IMR-90 (cell line): ENCODE data around the gene TWIST2. TPM values are rescaled to one million over a fixed set of nuclear protein-coding genes. Genes with fewer than 3 reads are reported as not detected.

Source experiments
- ATAC-seq: fragments of 200-7000 bp; cut with Tn5 transposase; 2 replicates; pipeline ENCODE4 v1.9.1; 2020; ENCODE audit warnings: low read depth, mild to moderate bottlenecking, moderate library complexity
- BruUV-seq: library from RNA; stranded (reverse); fragments of 400-500 nt; replicated peaks from 2 replicates; lab custom pipeline; 2021; lab: Mats Ljungman, UMichigan
- CTCF ChIA-PET: fragments of 300-600 bp; formaldehyde crosslinking; extraction: SDS; loops from one replicate; lab custom pipeline; 2021; ENCODE audit warnings: antibody characterized with exemption; lab: Yijun Ruan, JAX
- POLR2A ChIA-PET: fragments of 300-600 bp; sonication (Branson Sonifier 250); formaldehyde crosslinking; loops from one replicate; lab custom pipeline; 2022; ENCODE audit warnings: antibody characterized with exemption; ENCODE audit not compliant: unreplicated experiment; lab: Charles Lee
- DNase-seq: peaks from one replicate; pipeline ENCODE4 v3.0.0; 2013
- H2AFZ ChIP-seq: replicated peaks from 2 replicates; pipeline ENCODE3; 2013; ENCODE audit warnings: low read length, mild to moderate bottlenecking; ENCODE audit not compliant: poor library complexity
- H2AK5ac ChIP-seq: 2 replicates; pipeline ENCODE4 v1.6.1; 2013; ENCODE audit warnings: low read depth, low read length, inconsistent platforms
- H2AK9ac ChIP-seq: replicated peaks from 2 replicates; pipeline ENCODE3; 2013; ENCODE audit warnings: mild to moderate bottlenecking, low read depth, low read length, moderate library complexity; ENCODE audit not compliant: poor library complexity
- H2BK120ac ChIP-seq: 2 replicates; pipeline ENCODE4 v1.6.1; 2013; ENCODE audit warnings: low read depth, low read length, inconsistent platforms
- H2BK15ac ChIP-seq: 3 replicates; pipeline ENCODE4 v1.6.1; 2013; ENCODE audit warnings: low read depth, low read length, inconsistent platforms
- H2BK20ac ChIP-seq: 2 replicates; pipeline ENCODE4 v1.6.1; 2013; ENCODE audit warnings: low read depth, mild to moderate bottlenecking, inconsistent platforms, low read length, moderate library complexity
- H2BK5ac ChIP-seq: 2 replicates; pipeline ENCODE4 v1.6.1; 2013; ENCODE audit warnings: mild to moderate bottlenecking, low read depth, low read length, inconsistent platforms; ENCODE audit not compliant: poor library complexity, severe bottlenecking
- H3K14ac ChIP-seq: replicated peaks from 2 replicates; pipeline ENCODE4 v1.6.1; 2013; ENCODE audit warnings: low read depth, low read length, inconsistent platforms
- H3K18ac ChIP-seq: 2 replicates; pipeline ENCODE4 v1.6.1; 2013; ENCODE audit warnings: low read depth, low read length, control low read depth
- H3K23ac ChIP-seq: 2 replicates; pipeline ENCODE4 v1.6.1; 2013; ENCODE audit warnings: low read depth, low read length, inconsistent platforms
- H3K27ac ChIP-seq: 2 replicates; pipeline ENCODE4 v1.5.1; 2013; ENCODE audit warnings: mild to moderate bottlenecking, control low read depth, low read length; ENCODE audit not compliant: insufficient read depth
- H3K27me3 ChIP-seq: 2 replicates; pipeline ENCODE4 v1.6.1; 2013; ENCODE audit warnings: low read length; ENCODE audit not compliant: control insufficient read depth, insufficient read depth
- H3K36me3 ChIP-seq: 2 replicates; pipeline ENCODE4 v1.6.1; 2013; ENCODE audit warnings: low read length, mixed read lengths; ENCODE audit not compliant: control insufficient read depth, insufficient read depth
- H3K4ac ChIP-seq: 2 replicates; pipeline ENCODE4 v1.6.1; 2013; ENCODE audit warnings: low read depth, low read length, inconsistent platforms
- H3K4me1 ChIP-seq: 2 replicates; pipeline ENCODE4 v1.6.1; 2013; ENCODE audit warnings: low read length, mixed read lengths; ENCODE audit not compliant: control insufficient read depth, insufficient read depth
- H3K4me2 ChIP-seq: 2 replicates; pipeline ENCODE4 v1.6.1; 2013; ENCODE audit warnings: low read depth, mild to moderate bottlenecking, control low read depth, low read length, moderate library complexity
- H3K4me3 ChIP-seq: 2 replicates; pipeline ENCODE4 v1.5.1; 2013; ENCODE audit warnings: low read depth, mild to moderate bottlenecking, control low read depth, low read length, moderate library complexity; ENCODE audit not compliant: insufficient read depth
- H3K56ac ChIP-seq: 2 replicates; pipeline ENCODE4 v1.6.1; 2013; ENCODE audit warnings: low read length, inconsistent platforms; ENCODE audit not compliant: insufficient read depth; ENCODE audit errors: extremely low read depth
- H3K79me1 ChIP-seq, 2 experiments: 2 replicates each; pipeline ENCODE4 v1.6.1; 2013; ENCODE audit warnings: low read length in 2 of 2, inconsistent platforms in 1 of 2, low read depth in 1 of 2
- H3K9ac ChIP-seq: 2 replicates; pipeline ENCODE4 v1.6.1; 2013; ENCODE audit warnings: low read depth, low read length, control low read depth
- H3K9me1 ChIP-seq: 2 replicates; pipeline ENCODE4 v1.6.1; 2013; ENCODE audit warnings: low read length, inconsistent platforms; ENCODE audit not compliant: insufficient read depth
- H3K9me3 ChIP-seq: 2 replicates; pipeline ENCODE4 v1.6.1; 2013; ENCODE audit warnings: low read length; ENCODE audit not compliant: control insufficient read depth, insufficient read depth
- H4K20me1 ChIP-seq: 2 replicates; pipeline ENCODE4 v1.6.1; 2013; ENCODE audit warnings: low read length, inconsistent platforms; ENCODE audit not compliant: insufficient read depth
- H4K5ac ChIP-seq: 2 replicates; pipeline ENCODE4 v1.6.1; 2013; ENCODE audit warnings: mild to moderate bottlenecking, low read depth, low read length, control low read depth
- H4K8ac ChIP-seq, 2 experiments: 2 replicates each; pipeline ENCODE4 v1.6.1; 2013; ENCODE audit warnings: low read depth in 2 of 2, low read length in 2 of 2, control low read depth in 1 of 2, inconsistent platforms in 1 of 2
- H4K91ac ChIP-seq: 2 replicates; pipeline ENCODE4 v1.6.1; 2013; ENCODE audit warnings: low read depth, low read length, inconsistent platforms; ENCODE audit not compliant: insufficient read depth
- MAFK ChIP-seq: IDR thresholded peaks from 2 replicates; pipeline ENCODE4 v1.6.1; 2012; ENCODE audit warnings: low read depth, low read length, improper control_type of control experiment
- NFE2L2 ChIP-seq: fragments of 150-350 bp; IDR thresholded peaks from 2 replicates; pipeline ENCODE4 v1.6.1; 2016; ENCODE audit warnings: low read depth, mild to moderate bottlenecking, low read length
- POLR2A ChIP-seq: IDR thresholded peaks from 2 replicates; pipeline ENCODE4 v1.6.1; 2012; ENCODE audit warnings: mild to moderate bottlenecking, low read depth, low read length
- RAD21 ChIP-seq: IDR thresholded peaks from 2 replicates; pipeline ENCODE4 v1.6.1; 2012; ENCODE audit warnings: low read length, improper control_type of control experiment
- RFX5 ChIP-seq: IDR thresholded peaks from 2 replicates; pipeline ENCODE4 v1.8.0; 2012; ENCODE audit warnings: low read depth, mild to moderate bottlenecking, low read length, moderate library complexity
- WGBS, 2 experiments: methylation state at CpG; one replicate each; pipeline versions ENCODE4 v1.1.5 to v1.1.7; 2013; ENCODE audit warnings: missing lambda C conversion rate in 2 of 2; ENCODE audit not compliant: insufficient read length in 1 of 2; ENCODE audit errors: extremely low coverage in 2 of 2; 5-methylcytosine and 5-hydroxymethylcytosine counted together
- dilution Hi-C: fragments of 300-500 bp; cut with HindIII; formaldehyde crosslinking; loops from one replicate; pipeline ENCODE4 v1.14.3; 2018; ENCODE audit warnings: low sequenced_read_pairs; ENCODE audit not compliant: unreplicated experiment
- in situ Hi-C: fragments of 300-500 bp; cut with MboI; formaldehyde crosslinking; loops from 3 replicates; pipeline ENCODE4 v1.14.3; 2019; ENCODE audit warnings: low sequenced_read_pairs, inconsistent platforms, mixed read lengths
- intact Hi-C: fragments of 100-400 bp; cut with micrococcal nuclease; formaldehyde crosslinking; loops from 2 replicates; pipeline ENCODE4 v1.10.0; 2022
- polyA plus RNA-seq, 3 experiments: library from polyadenylated mRNA; depleted of rRNA; stranded (reverse); fragments of >200 nt; gene quantifications; 2 replicates each; pipeline ENCODE4 v1.2.3, GENCODE V29; 2012; ENCODE audit warnings: low replicate concordance in 1 of 3
- total RNA-seq: library from RNA; depleted of rRNA; stranded (reverse); fragments of >200 nt; gene quantifications from 2 replicates; pipeline ENCODE4 v1.2.3, GENCODE V29; 2012
- TF ChIP-seq, protein P1 (sequence below): conservative IDR thresholded peaks from 2 replicates; pipeline ENCODE4 v1.5.1; 2012; ENCODE audit warnings: mild to moderate bottlenecking, low read depth, low read length, improper control_type of control experiment

The TWIST2 gene
- total and polyA plus RNA-seq, 2 of the 4 experiments (the other 2 are of a cell fraction), result 9.3 to 33.6 TPM

DNA sequence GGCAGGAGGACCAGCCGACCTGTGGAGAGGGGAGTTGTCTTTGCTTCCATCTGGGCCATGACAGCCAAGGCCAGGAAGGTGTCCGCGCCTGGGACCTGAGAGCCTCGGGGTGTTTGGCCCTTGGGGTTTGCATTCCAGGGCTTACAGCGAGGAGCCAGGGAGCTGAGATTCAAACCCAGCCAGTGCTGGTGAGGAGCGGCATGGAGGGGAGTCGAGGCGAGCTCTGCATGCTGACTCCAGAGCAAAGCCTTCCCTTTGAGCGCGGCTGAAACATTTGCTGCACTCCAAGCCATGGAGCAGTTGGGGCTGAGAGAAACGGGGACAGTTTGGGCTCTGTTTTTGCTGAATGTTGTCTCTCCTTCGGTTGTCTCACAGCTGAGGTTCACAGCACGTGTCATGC lies 77.4 kb downstream of the TWIST2 start:
- H3K9me3 ChIP-seq, result no peaks in the 10 kb centered on the region
- no peak overlapping the region for H2AFZ ChIP-seq
- H3K18ac ChIP-seq, result no peak overlapping the region
- H2AK5ac ChIP-seq, result no peak overlapping the region
- ATAC-seq (no peak), DNase-seq (no peak)
- WGBS, 2 experiments, result 94% methylated on average over 4 of the region's 13 CpGs; no CpG with 5 or more reads in 1 of the 2 experiments
- H2BK5ac ChIP-seq, result no peak overlapping the region
- BruUV-seq, result no TSS peak
- no peak overlapping the region for H2BK120ac ChIP-seq
- peaks cover 10% of the 10 kb centered on the region; the same call in 1 of the 2 replicates for H3K9me1 ChIP-seq
- H4K8ac ChIP-seq, result no peak overlapping the region
- intact Hi-C loops (no loop called here), in situ Hi-C loops (no loop called here), dilution Hi-C loops (no loop called here)
- H2BK15ac ChIP-seq, result no peak overlapping the region
- no peak overlapping the region for H3K9ac ChIP-seq
- no peak overlapping the region for H3K4me2 ChIP-seq
- H3K4ac ChIP-seq, result no peak overlapping the region
- H3K56ac ChIP-seq, result no peak overlapping the region
- no peaks in the 10 kb centered on the region for H3K36me3 ChIP-seq
- no peak overlapping the region for H2AK9ac ChIP-seq
- no peaks in the 10 kb centered on the region; the same call in 1 of the 2 replicates for H3K27me3 ChIP-seq
- no peak for TF ChIP-seq NFE2L2
- TF ChIP-seq, protein P1, sequence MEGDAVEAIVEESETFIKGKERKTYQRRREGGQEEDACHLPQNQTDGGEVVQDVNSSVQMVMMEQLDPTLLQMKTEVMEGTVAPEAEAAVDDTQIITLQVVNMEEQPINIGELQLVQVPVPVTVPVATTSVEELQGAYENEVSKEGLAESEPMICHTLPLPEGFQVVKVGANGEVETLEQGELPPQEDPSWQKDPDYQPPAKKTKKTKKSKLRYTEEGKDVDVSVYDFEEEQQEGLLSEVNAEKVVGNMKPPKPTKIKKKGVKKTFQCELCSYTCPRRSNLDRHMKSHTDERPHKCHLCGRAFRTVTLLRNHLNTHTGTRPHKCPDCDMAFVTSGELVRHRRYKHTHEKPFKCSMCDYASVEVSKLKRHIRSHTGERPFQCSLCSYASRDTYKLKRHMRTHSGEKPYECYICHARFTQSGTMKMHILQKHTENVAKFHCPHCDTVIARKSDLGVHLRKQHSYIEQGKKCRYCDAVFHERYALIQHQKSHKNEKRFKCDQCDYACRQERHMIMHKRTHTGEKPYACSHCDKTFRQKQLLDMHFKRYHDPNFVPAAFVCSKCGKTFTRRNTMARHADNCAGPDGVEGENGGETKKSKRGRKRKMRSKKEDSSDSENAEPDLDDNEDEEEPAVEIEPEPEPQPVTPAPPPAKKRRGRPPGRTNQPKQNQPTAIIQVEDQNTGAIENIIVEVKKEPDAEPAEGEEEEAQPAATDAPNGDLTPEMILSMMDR, result no peak
- no peak for TF ChIP-seq MAFK
- TF ChIP-seq RFX5, result no peak
- TF ChIP-seq POLR2A, result no peak
- no peak for TF ChIP-seq RAD21
- H3K79me1 ChIP-seq, result no peaks in the 10 kb centered on the region; a peak in 1 of 4 replicates
- H3K23ac ChIP-seq, result no peak overlapping the region
- POLR2A ChIA-PET, result no interaction called here
- no peak overlapping the region for H3K14ac ChIP-seq
- no peak overlapping the region for H4K5ac ChIP-seq
- no peak overlapping the region for H3K27ac ChIP-seq
- H4K91ac ChIP-seq, result no peak overlapping the region
- H4K20me1 ChIP-seq, result no peaks in the 10 kb centered on the region
- 0 out of 2 replicates have a peak, but pooled peaks cover 4% of the 10 kb centered on the region for H3K4me1 ChIP-seq
- no peak overlapping the region for H2BK20ac ChIP-seq
- CTCF ChIA-PET, result no interaction called here
- no peak overlapping the region for H3K4me3 ChIP-seq
